Measurements from ENCODE around the gene ARHGAP26.

- TF ChIP-seq POLR2AphosphoS5 (IDR thresholded peaks at IDR 0.05; ENCODE audit: low read depth) (no peak), CTCF (conservative IDR thresholded peaks at IDR 0.05; ENCODE audit: low read depth in 2 of 2) (no peak), CREB1 (CRISPR knock-in tag; IDR thresholded peaks at IDR 0.05; ENCODE audit: low read depth) (no peak), EZH2 (IDR thresholded peaks at IDR 0.05; ENCODE audit: low read depth, unreplicated experiment) (no peak), REST (IDR thresholded peaks at IDR 0.05; ENCODE audit: unreplicated experiment) (no peak), EZH2phosphoT487 (IDR thresholded peaks at IDR 0.05; ENCODE audit: unreplicated experiment) (no peak), STAT1 (IDR thresholded peaks at IDR 0.05; ENCODE audit: unreplicated experiment) (no peak), JUNB (IDR thresholded peaks at IDR 0.05; ENCODE audit: unreplicated experiment) (no peak), ZNF114 (CRISPR knock-in tag; IDR thresholded peaks at IDR 0.05) (no peak), NANOG (IDR thresholded peaks at IDR 0.05; ENCODE audit: borderline replicate concordance) (no peak)
- TF ChIP-seq, protein P1, sequence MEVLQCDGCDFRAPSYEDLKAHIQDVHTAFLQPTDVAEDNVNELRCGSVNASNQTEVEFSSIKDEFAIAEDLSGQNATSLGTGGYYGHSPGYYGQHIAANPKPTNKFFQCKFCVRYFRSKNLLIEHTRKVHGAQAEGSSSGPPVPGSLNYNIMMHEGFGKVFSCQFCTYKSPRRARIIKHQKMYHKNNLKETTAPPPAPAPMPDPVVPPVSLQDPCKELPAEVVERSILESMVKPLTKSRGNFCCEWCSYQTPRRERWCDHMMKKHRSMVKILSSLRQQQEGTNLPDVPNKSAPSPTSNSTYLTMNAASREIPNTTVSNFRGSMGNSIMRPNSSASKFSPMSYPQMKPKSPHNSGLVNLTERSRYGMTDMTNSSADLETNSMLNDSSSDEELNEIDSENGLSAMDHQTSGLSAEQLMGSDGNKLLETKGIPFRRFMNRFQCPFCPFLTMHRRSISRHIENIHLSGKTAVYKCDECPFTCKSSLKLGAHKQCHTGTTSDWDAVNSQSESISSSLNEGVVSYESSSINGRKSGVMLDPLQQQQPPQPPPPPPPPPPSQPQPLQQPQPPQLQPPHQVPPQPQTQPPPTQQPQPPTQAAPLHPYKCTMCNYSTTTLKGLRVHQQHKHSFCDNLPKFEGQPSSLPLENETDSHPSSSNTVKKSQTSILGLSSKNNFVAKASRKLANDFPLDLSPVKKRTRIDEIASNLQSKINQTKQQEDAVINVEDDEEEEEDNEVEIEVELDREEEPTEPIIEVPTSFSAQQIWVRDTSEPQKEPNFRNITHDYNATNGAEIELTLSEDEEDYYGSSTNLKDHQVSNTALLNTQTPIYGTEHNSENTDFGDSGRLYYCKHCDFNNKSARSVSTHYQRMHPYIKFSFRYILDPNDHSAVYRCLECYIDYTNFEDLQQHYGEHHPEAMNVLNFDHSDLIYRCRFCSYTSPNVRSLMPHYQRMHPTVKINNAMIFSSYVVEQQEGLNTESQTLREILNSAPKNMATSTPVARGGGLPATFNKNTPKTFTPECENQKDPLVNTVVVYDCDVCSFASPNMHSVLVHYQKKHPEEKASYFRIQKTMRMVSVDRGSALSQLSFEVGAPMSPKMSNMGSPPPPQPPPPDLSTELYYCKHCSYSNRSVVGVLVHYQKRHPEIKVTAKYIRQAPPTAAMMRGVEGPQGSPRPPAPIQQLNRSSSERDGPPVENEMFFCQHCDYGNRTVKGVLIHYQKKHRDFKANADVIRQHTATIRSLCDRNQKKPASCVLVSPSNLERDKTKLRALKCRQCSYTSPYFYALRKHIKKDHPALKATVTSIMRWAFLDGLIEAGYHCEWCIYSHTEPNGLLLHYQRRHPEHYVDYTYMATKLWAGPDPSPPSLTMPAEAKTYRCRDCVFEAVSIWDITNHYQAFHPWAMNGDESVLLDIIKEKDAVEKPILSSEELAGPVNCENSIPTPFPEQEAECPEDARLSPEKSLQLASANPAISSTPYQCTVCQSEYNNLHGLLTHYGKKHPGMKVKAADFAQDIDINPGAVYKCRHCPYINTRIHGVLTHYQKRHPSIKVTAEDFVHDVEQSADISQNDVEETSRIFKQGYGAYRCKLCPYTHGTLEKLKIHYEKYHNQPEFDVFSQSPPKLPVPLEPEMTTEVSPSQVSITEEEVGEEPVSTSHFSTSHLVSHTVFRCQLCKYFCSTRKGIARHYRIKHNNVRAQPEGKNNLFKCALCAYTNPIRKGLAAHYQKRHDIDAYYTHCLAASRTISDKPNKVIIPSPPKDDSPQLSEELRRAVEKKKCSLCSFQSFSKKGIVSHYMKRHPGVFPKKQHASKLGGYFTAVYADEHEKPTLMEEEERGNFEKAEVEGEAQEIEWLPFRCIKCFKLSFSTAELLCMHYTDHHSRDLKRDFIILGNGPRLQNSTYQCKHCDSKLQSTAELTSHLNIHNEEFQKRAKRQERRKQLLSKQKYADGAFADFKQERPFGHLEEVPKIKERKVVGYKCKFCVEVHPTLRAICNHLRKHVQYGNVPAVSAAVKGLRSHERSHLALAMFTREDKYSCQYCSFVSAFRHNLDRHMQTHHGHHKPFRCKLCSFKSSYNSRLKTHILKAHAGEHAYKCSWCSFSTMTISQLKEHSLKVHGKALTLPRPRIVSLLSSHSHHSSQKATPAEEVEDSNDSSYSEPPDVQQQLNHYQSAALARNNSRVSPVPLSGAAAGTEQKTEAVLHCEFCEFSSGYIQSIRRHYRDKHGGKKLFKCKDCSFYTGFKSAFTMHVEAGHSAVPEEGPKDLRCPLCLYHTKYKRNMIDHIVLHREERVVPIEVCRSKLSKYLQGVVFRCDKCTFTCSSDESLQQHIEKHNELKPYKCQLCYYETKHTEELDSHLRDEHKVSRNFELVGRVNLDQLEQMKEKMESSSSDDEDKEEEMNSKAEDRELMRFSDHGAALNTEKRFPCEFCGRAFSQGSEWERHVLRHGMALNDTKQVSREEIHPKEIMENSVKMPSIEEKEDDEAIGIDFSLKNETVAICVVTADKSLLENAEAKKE (CRISPR knock-in tag; IDR thresholded peaks at IDR 0.05) = no peak
- TF ChIP-seq, protein P2, sequence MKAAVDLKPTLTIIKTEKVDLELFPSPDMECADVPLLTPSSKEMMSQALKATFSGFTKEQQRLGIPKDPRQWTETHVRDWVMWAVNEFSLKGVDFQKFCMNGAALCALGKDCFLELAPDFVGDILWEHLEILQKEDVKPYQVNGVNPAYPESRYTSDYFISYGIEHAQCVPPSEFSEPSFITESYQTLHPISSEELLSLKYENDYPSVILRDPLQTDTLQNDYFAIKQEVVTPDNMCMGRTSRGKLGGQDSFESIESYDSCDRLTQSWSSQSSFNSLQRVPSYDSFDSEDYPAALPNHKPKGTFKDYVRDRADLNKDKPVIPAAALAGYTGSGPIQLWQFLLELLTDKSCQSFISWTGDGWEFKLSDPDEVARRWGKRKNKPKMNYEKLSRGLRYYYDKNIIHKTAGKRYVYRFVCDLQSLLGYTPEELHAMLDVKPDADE (IDR thresholded peaks at IDR 0.05) = no peak
Measured at GRCh38 chr5:142813220-142813619, 43.0 kb downstream of the ARHGAP26 start.

Data from GM23338 (cell line).